Bladder microvascular endothelial cell (primary cell): ENCODE results near the gene ZNF785. TPM values are rescaled to one million over a fixed set of nuclear protein-coding genes. Genes with fewer than 3 reads are reported as not detected.

Experiments
- total RNA-seq: library from RNA; depleted of rRNA; stranded (reverse); fragments of >200 nt; gene quantifications from 2 replicates; pipeline ENCODE4 v1.2.3, GENCODE V29; 2014

The ZNF785 gene
- total RNA-seq = 6.8 and 10.0 TPM in 2 replicates

DNA sequence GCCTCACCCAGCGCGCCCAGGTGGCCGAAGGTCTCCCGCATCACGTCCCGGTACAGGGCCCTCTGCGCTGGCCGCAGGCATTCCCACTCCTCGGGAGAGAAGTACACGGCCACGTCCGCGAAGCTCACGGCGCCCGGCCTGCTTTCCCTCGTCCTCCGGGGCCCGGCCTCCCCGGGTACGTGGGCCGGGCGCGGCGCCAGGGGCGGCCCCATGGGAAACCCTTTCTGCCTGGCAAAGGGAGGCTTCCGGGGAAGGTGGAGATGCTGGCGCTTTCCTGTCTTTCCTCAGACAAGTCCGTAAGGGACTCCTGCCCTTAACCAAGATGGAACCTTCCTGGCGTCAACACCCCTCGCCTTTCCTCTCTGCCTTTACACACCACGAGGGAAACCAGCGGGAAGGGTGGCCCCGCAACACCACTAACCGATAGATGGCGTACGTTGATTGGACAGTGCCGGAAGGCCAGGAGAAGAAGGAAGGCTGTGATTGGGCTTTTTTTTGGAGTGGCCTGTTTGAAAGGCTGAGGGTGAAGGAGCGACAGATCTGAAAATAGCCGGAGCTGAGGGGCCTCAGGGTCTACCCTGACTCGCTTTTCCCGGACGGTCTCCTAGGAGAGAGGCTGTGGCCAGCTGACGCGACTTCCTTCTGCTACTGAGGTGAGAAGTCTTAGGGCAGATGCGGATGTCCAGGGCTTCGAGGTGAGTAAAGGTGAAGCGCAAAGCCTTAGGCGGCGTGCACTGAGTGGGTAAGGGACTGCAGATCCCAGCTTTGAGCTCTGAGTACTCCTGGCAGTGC is at the start of gene ZNF785:
Gene ZNF785, minus strand, starts transcription at position 298 of the 792 bp plus-strand sequence. Its CDS starts 86 bp downstream, at position 212.

DNA sequence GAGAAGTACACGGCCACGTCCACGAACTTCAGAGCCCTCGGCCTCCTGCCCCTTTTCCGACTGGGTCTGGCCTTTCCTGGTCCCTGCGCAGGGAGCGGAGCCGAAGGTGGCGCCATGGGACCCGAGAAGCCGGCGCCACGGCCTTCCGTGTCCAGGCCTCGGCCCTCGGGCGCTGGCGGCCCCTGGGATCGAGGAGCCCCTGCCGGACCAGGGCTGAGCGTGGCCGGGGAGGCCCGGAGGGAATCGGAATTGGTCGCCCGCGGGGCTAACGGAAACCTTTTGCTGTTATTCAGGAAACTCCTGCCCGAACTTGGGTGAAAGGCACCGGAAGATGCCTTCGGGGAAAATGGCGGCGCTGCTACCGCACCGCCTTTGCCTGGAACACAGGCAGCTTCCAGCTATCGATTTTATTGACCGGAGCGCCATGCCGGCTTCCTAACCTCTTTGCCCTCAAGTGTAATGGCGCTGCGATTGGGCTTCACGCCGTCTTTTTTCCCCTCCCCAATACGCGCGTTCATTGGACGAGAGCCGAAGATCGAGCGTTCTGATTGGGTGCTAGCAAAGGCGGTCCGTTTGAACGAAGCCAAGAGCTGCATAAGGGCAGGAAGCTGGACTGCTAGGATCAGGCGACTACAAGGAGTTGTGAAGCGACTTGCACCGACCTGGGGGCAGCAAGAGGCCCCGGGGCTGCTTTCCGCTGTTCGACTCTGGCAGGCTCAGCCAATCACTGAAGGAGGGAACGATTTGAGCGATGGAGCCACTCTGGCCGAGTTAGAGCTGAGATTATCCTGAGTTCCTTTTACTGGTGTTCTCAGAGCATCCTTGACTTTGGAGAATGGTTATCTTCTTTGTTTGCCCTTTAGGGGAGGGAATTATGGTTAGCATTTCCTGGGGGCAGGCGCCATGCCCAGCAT is 24.7 kb upstream of the ZNF785 start, which contains the start of gene ZNF689:
Gene ZNF689, minus strand, starts transcription at position 464 of the 914 bp plus-strand sequence. Its CDS starts 348 bp downstream, at position 116.

DNA sequence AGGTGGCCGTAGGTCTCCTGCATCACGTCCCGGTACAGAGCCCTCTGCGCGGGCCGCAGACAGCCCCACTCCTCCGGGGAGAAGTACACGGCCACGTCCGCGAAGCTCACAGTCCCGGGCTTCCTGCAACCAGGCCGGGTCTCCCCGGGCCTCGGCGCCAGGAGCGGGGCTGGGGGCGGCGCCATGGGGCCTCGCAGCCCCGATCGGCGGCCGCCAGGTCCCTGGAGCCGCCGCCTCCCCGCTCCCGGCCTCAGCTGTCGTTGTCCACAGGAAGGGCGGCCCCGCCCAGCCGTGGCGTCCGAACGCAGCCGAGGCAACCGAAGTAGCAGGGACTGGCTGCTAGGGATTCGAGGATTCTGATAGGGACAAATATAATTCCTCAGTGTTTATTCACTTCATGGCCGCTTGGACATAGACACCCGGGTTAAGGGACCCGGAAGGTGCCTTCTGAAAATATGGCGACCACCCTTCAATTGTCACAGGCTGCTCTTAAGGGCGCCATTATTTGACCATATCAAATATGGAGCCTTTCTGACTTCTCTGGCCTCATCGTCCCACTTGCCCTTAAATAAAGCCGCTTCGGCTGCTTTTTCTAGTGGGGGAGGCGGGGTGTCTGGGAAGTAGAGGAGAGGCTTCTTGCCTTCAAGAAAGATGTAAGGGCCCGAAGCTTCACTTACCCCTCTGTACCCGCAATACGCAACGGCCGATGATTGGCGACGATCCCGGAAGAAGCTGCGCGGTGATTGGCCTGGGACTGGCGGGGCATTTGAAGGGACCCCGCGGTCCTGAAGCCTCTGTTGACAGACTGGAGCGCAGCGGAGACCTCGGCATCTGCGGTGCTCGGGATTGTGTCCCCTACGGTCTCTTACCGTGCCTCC is 13.8 kb downstream of the ZNF785 start, which contains the start of gene ZNF688:
Gene ZNF688, minus strand, starts transcription at position 270 of the 878 bp plus-strand sequence. Its CDS starts 85 bp downstream, at position 185.

DNA sequence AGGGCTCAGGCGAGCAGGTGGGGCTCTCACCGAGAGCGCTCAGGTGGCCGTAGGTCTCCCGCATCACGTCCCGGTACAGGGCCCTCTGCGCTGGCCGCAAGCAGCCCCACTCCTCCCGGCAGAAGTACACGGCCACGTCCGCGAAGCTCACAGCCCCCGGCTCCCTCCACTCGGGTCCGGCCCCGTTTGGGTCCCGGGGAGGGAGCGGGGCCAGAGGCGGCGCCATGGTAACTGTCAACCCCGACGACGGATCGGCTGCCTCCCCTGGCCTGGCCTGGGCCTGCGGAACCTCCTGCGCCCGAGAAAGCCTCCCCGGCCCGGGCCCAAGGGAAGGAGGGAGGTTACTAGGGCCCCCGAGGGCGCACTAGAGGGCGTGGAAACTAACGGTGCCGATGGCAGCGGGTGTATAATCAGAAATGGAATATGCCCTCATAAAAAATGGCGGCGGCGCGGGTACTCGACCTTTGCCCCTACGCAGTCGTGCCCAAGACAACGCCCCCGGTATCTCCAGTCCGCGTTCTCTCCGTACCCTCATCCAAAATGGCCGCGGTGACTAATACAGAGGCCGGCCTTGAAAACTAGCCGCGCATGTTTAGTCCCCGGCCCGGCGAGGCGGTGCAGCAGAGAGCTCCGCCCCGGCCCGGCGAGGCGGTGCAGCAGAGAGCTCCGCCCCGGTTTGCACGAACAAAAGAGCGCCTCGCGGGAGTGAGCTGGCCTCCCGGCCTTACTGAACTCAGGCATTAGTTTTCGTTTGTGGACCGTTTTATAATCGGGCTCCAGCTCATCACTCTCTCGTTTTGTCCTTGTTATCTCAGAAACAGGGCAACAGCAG is 27.3 kb downstream of the ZNF785 start, which contains the start of gene ZNF764:
Gene ZNF764, minus strand, starts transcription at position 418 of the 832 bp plus-strand sequence. Its CDS starts 192 bp downstream, at position 226.

DNA sequence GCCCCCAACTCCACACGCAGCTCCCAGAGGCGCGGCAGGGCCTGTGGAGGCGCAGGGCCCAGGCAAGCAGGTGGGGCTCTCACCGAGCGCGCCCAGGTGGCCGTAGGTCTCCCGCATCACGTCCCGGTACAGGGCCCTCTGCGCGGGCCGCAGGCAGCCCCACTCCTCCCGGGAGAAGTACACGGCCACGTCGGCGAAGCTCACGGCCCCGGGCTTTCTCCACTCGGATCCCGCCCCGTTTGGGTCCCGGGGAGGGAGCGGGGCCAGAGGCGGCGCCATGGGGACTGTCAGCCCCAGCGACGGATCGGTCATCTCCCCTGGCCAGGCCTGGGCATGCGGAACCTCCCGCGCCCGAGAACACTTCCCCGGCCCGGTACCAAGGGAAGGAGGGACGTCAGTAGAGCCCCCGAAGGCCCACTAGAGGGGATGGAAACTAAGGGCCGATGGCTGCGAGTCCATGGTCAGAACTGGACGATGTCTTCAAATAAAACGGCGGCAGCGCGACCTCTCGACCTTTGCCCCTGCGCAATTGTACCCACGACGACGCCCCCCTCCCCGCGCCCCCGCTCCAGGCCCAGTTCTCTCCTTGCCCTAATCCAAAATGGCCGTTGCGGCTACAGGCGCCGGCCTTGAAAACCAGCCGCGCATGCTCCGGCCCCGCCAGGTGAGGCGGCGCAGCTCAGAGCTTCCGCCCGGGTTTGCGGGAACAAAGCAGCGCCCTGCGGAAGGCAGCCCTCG is 51.0 kb downstream of the ZNF785 start, which contains the start of gene ZNF747:
Gene ZNF747, minus strand, starts transcription at position 491 of the 738 bp plus-strand sequence. Its CDS starts 179 bp downstream, at position 312.

Other genes starting within 250 kb of the ZNF785 start
- gene CD2BP2, start 230.4 kb downstream of the ZNF785 start, total RNA-seq = 42.1 and 51.8 TPM in 2 replicates
- gene TBC1D10B, start 215.2 kb downstream of the ZNF785 start, total RNA-seq = 26.9 and 47.2 TPM in 2 replicates
- 0.97 TPM in 1 of 2 replicates, not detected in the other for gene MYL11, start 210.9 kb downstream of the ZNF785 start, total RNA-seq
- 0.50 TPM in 1 of 2 replicates, not detected in the other for gene SEPTIN1, start 203.1 kb downstream of the ZNF785 start, total RNA-seq
- 9.1 and 13.3 TPM in 2 replicates for gene ZNF48, start 190.3 kb downstream of the ZNF785 start, total RNA-seq
- 7.8 and 9.0 TPM in 2 replicates for gene ZNF771, start 178.1 kb downstream of the ZNF785 start, total RNA-seq
- 29.2 and 37.9 TPM in 2 replicates for gene DCTPP1, start 155.7 kb downstream of the ZNF785 start, total RNA-seq
- 11.2 and 18.0 TPM in 2 replicates for gene SEPHS2, start 139.8 kb downstream of the ZNF785 start, total RNA-seq
- not detected in 2 replicates for gene ITGAL, start 113.0 kb downstream of the ZNF785 start, total RNA-seq
- gene ZNF768, start 59.1 kb downstream of the ZNF785 start, total RNA-seq = 9.4 and 13.2 TPM in 2 replicates
- gene ZNF747, start 50.8 kb downstream of the ZNF785 start, total RNA-seq = 3.9 and 8.4 TPM in 2 replicates
- gene ZNF764, start 27.3 kb downstream of the ZNF785 start, total RNA-seq = 2.8 and 3.5 TPM in 2 replicates
- 9.1 and 10.6 TPM in 2 replicates for gene ZNF688, start 14.0 kb downstream of the ZNF785 start, total RNA-seq
- 2.9 and 4.0 TPM in 2 replicates for gene ZNF689, start 24.7 kb upstream of the ZNF785 start, total RNA-seq
- gene PRR14, start 65.3 kb upstream of the ZNF785 start, total RNA-seq = 5.8 and 8.1 TPM in 2 replicates
- gene FBRS, start 72.7 kb upstream of the ZNF785 start, total RNA-seq = 13.3 and 18.6 TPM in 2 replicates
- gene SRCAP, start 113.5 kb upstream of the ZNF785 start, total RNA-seq = 20.4 and 51.7 TPM in 2 replicates
- 10.7 and 15.0 TPM in 2 replicates for gene PHKG2, start 162.7 kb upstream of the ZNF785 start, total RNA-seq
- gene CFAP119, start 176.4 kb upstream of the ZNF785 start, total RNA-seq = 0.65 and 0.82 TPM in 2 replicates
- 42.7 and 67.6 TPM in 2 replicates for gene RNF40, start 176.6 kb upstream of the ZNF785 start, total RNA-seq
- gene ZNF629, start 201.5 kb upstream of the ZNF785 start, total RNA-seq = 3.7 and 6.2 TPM in 2 replicates